ENCODE data around the gene FBXO17.

DNA sequence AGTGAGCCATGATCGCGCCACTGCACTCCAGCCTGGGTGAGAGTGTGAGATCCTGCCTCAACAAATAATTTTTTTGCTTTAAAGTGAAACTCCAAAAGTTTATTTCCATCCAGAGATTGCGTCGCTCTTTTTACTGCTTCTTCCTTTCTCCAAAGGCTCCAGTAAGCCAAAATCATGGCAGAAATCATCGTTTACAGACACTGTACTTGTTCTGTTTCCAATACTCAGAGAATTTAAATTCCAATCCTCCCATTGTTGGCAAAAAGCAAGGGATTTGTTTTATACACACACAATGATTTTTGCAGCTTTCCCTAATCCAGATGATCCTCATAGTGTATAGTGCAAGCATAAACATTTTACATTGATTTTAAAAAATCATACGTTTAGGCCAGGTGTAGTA is 41.5 kb upstream of the FBXO17 start:
- TF ChIP-seq CTCF (IDR thresholded peaks at IDR 0.05; ENCODE audit: low read depth, low read length, poor library complexity, severe bottlenecking), result no peak
- TF ChIP-seq EZH2phosphoT487 (IDR thresholded peaks at IDR 0.05; ENCODE audit: borderline replicate concordance, low read length), result no peak
